Measurements from ENCODE around the gene PKHD1. TPM values are rescaled to one million over a fixed set of nuclear protein-coding genes. Genes with fewer than 3 reads are reported as not detected.
"Not testable (repeated sequence)": the region's sequence is repeated elsewhere in the genome, so short reads cannot be mapped to it uniquely, and the experiment has no call there.

PKHD1 gene
- total RNA-seq, 4 donors from 2014 or later, result 0.16 to 0.60 (median 0.32) TPM

DNA sequence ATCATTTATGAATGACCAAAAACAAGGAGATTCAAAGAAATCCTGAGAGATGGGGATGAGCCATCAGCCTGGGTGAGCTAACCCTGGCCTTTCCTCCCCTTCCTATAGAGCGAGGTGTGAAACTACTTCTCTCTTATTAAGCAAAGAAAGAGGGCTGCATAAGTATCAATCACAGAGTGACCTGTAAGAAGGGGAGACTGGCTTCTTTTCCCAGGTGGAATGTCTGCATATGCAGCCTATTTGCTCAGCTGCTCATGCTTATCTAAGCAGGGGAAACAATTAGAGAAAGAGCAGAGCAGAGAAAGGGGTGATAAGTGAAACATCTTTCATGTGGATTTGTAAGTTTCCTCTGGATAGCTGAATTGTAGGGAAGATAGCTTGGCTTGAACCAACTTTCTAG, 160.0 kb downstream of the PKHD1 start:
- H3K36me3 ChIP-seq, result no peaks in the 10 kb centered on the region
- TF ChIP-seq EP300 (IDR thresholded peaks at IDR 0.05; ENCODE audit: low read depth), result no peak
- TF ChIP-seq, protein P1, sequence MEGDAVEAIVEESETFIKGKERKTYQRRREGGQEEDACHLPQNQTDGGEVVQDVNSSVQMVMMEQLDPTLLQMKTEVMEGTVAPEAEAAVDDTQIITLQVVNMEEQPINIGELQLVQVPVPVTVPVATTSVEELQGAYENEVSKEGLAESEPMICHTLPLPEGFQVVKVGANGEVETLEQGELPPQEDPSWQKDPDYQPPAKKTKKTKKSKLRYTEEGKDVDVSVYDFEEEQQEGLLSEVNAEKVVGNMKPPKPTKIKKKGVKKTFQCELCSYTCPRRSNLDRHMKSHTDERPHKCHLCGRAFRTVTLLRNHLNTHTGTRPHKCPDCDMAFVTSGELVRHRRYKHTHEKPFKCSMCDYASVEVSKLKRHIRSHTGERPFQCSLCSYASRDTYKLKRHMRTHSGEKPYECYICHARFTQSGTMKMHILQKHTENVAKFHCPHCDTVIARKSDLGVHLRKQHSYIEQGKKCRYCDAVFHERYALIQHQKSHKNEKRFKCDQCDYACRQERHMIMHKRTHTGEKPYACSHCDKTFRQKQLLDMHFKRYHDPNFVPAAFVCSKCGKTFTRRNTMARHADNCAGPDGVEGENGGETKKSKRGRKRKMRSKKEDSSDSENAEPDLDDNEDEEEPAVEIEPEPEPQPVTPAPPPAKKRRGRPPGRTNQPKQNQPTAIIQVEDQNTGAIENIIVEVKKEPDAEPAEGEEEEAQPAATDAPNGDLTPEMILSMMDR (IDR thresholded peaks at IDR 0.05), result no peak
- no peak for TF ChIP-seq POLR2AphosphoS5 (IDR thresholded peaks at IDR 0.05)
- no peak overlapping the region for H3K27ac ChIP-seq
- WGBS, 2 donors (ENCODE audit: low coverage in 1 of 2), result 68 to 80% methylated on average over 1 of the region's 1 CpG
- in situ Hi-C loops (cut with MboI; ENCODE audit: low pct_ligation_motif_present in 1 of 4, low pct_unique_long_range_greater_than_20kb in 1 of 4, low sequenced_read_pairs in 3 of 4), result no loop called here
- no peaks in the 10 kb centered on the region for H3K27me3 ChIP-seq
- H3K9me3 ChIP-seq, result no peaks in the 10 kb centered on the region
- no peaks in the 10 kb centered on the region for H3K4me1 ChIP-seq
- no peak for DNase-seq
- intact Hi-C loops (cut with DNase I; ENCODE audit: low total_unique reads), result no loop called here
- no peak overlapping the region for H3K4me3 ChIP-seq

DNA sequence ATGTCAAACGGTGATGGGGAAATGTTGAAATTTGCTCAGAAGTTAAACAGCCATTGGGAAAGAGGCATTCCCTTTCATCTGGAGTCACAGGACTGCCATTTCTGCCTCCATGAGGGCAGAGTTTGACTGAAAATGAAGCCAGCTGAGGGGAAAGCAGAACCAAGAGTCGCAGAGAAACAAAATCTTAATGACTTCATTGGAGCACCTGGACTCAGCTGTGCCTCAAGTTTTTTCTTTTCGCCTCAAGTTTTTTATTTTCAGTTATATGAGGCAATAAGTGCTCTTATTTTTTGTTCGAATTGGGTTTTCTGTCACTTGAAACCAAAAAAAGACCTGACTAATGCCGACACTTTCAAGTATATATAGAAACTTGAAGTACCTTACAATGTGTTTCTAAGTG, 161.3 kb downstream of the PKHD1 start:
- 79 to 86% methylated on average over 3 to 5 of the region's 5 CpGs for WGBS, 2 donors (ENCODE audit: low coverage in 1 of 2)
- no peaks in the 10 kb centered on the region for H3K4me1 ChIP-seq
- no peak overlapping the region for H3K27ac ChIP-seq
- H3K4me3 ChIP-seq, result no peak overlapping the region
- no peak for TF ChIP-seq EP300 (IDR thresholded peaks at IDR 0.05; ENCODE audit: low read depth)
- TF ChIP-seq POLR2AphosphoS5 (IDR thresholded peaks at IDR 0.05), result no peak
- no peak for TF ChIP-seq POLR2A (IDR thresholded peaks at IDR 0.05)
- TF ChIP-seq, protein P1 (IDR thresholded peaks at IDR 0.05), result no peak
- no peaks in the 10 kb centered on the region for H3K9me3 ChIP-seq
- DNase-seq, result no peak
- no peaks in the 10 kb centered on the region for H3K27me3 ChIP-seq
- in situ Hi-C loops (cut with MboI; ENCODE audit: low pct_ligation_motif_present in 1 of 4, low pct_unique_long_range_greater_than_20kb in 1 of 4, low sequenced_read_pairs in 3 of 4) (no loop called here), intact Hi-C loops (cut with DNase I; ENCODE audit: low total_unique reads) (no loop called here)
- H3K36me3 ChIP-seq, result no peaks in the 10 kb centered on the region

DNA sequence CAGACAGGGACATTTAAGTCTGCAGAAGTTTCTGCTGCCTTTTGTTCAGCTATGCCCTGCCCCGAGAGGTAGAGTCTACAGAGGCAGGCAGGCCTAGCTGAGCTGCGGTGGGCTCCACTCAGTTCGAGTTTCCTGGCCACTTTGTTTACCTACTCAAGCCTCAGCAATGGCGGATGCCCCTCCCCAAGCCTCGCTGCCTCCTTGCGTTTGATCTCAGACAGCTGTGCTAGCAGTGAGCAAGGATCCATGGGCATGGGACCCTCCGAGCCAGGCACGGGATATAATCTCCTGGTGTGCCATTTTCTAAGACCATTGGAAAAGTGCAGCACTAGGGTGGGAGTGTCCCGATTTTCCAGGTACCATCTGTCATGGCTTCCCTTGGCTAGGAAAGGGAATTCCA, 164.9 kb downstream of the PKHD1 start:
- intact Hi-C loops (cut with DNase I; ENCODE audit: low total_unique reads); H3K36me3 ChIP-seq; DNase-seq; H3K4me1 ChIP-seq; H3K4me3 ChIP-seq; H3K27ac ChIP-seq; in situ Hi-C loops (cut with MboI; ENCODE audit: low pct_ligation_motif_present in 1 of 4, low pct_unique_long_range_greater_than_20kb in 1 of 4, low sequenced_read_pairs in 3 of 4); H3K9me3 ChIP-seq; H3K27me3 ChIP-seq: not testable (repeated sequence)
- whole genome bisulfite sequencing, 2 donors (ENCODE audit: low coverage in 1 of 2), result 93% methylated on average over 9 of the region's 9 CpGs; no CpG with 5 or more reads in 1 of the 2 donors

DNA sequence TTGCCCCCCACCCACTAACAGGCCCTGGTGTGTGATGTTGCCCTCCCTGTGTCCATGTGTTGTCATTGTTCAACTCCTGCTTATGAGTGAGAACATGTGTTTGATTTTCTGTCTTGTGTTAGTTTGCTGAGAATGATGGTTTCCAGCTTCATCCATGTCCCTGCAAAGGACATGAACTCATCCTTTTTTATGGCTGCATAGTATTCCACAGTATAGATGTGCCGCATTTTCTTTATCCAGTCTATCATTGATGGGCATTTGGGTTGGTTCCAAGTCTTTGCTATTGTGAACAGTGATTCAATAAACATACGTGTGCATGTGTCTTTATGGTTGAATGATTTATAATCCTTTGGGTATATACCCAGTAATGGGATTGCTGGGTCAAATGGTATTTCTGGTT, 169.1 kb downstream of the PKHD1 start:
- H3K9me3 ChIP-seq; intact Hi-C loops (cut with DNase I; ENCODE audit: low total_unique reads); H3K27ac ChIP-seq; DNase-seq; H3K36me3 ChIP-seq; H3K27me3 ChIP-seq; in situ Hi-C loops (cut with MboI; ENCODE audit: low pct_ligation_motif_present in 1 of 4, low pct_unique_long_range_greater_than_20kb in 1 of 4, low sequenced_read_pairs in 3 of 4); H3K4me3 ChIP-seq; H3K4me1 ChIP-seq: not testable (repeated sequence)
- 79 to 91% methylated on average over 2 of the region's 2 CpGs for WGBS, 2 donors (ENCODE audit: low coverage in 1 of 2)

DNA sequence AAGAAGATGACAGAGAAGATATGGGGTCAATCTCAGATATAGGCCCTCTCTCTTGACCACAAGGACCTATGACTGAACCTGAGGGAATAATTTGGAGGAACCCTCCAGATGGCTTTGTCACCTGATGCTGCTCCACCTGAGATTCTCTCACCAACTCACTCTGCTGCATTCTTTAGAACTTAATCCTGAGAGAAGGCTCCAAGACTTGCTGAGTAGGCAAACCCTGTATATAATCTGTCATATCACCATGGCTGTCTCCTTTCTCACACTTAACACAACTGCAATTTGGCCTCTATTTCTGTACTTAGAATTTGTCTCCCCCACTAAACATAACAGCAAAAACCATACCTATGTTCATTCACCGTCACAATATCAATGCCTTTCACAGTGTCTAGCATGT, 172.3 kb downstream of the PKHD1 start:
- Histone ChIP-seq H3K4me1 (no peaks in the 10 kb centered on the region), H3K27me3 (no peaks in the 10 kb centered on the region), H3K9me3 (peaks cover 0 to 7% of the 10 kb centered on the region in 2 donors), H3K36me3 (no peaks in the 10 kb centered on the region), H3K4me3 (no peak overlapping the region), H3K27ac (no peak overlapping the region)
- in situ Hi-C loops (cut with MboI; ENCODE audit: low pct_ligation_motif_present in 1 of 4, low pct_unique_long_range_greater_than_20kb in 1 of 4, low sequenced_read_pairs in 3 of 4) (no loop called here), intact Hi-C loops (cut with DNase I; ENCODE audit: low total_unique reads) (no loop called here)
- TF ChIP-seq POLR2A (IDR thresholded peaks at IDR 0.05) (no peak), EP300 (IDR thresholded peaks at IDR 0.05; ENCODE audit: low read depth) (no peak), POLR2AphosphoS5 (IDR thresholded peaks at IDR 0.05) (no peak)
- TF ChIP-seq, protein P1 (IDR thresholded peaks at IDR 0.05), result no peak
- 81 to 93% methylated on average over 1 of the region's 1 CpG for WGBS, 2 donors (ENCODE audit: low coverage in 1 of 2)
- DNase-seq, result no peak
